HepG2 (cell line): ENCODE data around the gene CPNE2. TPM values are rescaled to one million over a fixed set of nuclear protein-coding genes. Genes with fewer than 3 reads are reported as not detected.

ENCODE experiments used
- DPF2 ChIP-seq: sonication (generic); formaldehyde crosslinking; IDR thresholded peaks from 2 replicates; pipeline ENCODE4 v1.4.0; 2020; ENCODE audit warnings: mild to moderate bottlenecking, low read depth, missing genetic modification reagents, borderline replicate concordance
- EZH2 ChIP-seq: conservative IDR thresholded peaks from 2 replicates; pipeline ENCODE4 v1.6.1; 2012; ENCODE audit warnings: mild to moderate bottlenecking, low read depth, low read length, moderate library complexity
- FOXJ3 ChIP-seq: sonication (generic); formaldehyde crosslinking; IDR thresholded peaks from 2 replicates; pipeline ENCODE4 v1.4.0; 2020; ENCODE audit warnings: missing genetic modification reagents, mild to moderate bottlenecking, borderline replicate concordance
- GABPB1 ChIP-seq: IDR thresholded peaks from 2 replicates; pipeline ENCODE4 v1.6.1; 2016; ENCODE audit warnings: mild to moderate bottlenecking, missing genetic modification reagents, moderate library complexity, missing compliant biosample characterization
- HNF4A ChIP-seq: sonication (generic); formaldehyde crosslinking; IDR thresholded peaks from 2 replicates; pipeline ENCODE4 v1.4.0; 2020; ENCODE audit warnings: missing genetic modification reagents
- HNRNPLL ChIP-seq: fragments of 200-400 bp; formaldehyde crosslinking; IDR thresholded peaks from 2 replicates; pipeline ENCODE4 v1.6.1; 2017; ENCODE audit warnings: mild to moderate bottlenecking, low read depth, low read length; ENCODE audit not compliant: poor library complexity, severe bottlenecking
- MED1 ChIP-seq: sonication (generic); formaldehyde crosslinking; IDR thresholded peaks from 2 replicates; pipeline ENCODE4 v1.4.0; 2020; ENCODE audit warnings: missing genetic modification reagents
- MIXL1 ChIP-seq: IDR thresholded peaks from 2 replicates; pipeline ENCODE4 v1.6.1; 2016
- RBFOX2 ChIP-seq: fragments of 200-400 bp; formaldehyde crosslinking; IDR thresholded peaks from 2 replicates; pipeline ENCODE4 v1.6.1; 2017; ENCODE audit warnings: low read depth, mild to moderate bottlenecking, low read length
- SMAD3 ChIP-seq: sonication (generic); formaldehyde crosslinking; IDR thresholded peaks from 2 replicates; pipeline ENCODE4 v1.4.0; 2020; ENCODE audit warnings: missing genetic modification reagents
- SOX5 ChIP-seq: IDR thresholded peaks from 2 replicates; pipeline ENCODE4 v1.6.1; 2016; ENCODE audit warnings: borderline replicate concordance
- SOX6 ChIP-seq, 2 experiments: fragments of 450-650 bp in 1 of 2; sonication (generic) in 1 of 2; formaldehyde crosslinking in 1 of 2; IDR thresholded peaks; 2 replicates each; pipeline versions ENCODE4 v1.4.0 to v1.6.1; 2017 to 2020; ENCODE audit warnings: antibody characterized with exemption in 1 of 2, mild to moderate bottlenecking in 1 of 2, missing genetic modification reagents in 1 of 2
- TEAD2 ChIP-seq: sonication (generic); formaldehyde crosslinking; IDR thresholded peaks from 2 replicates; pipeline ENCODE4 v1.9.0; 2021; ENCODE audit warnings: missing genetic modification reagents
- TFDP1 ChIP-seq: IDR thresholded peaks from 2 replicates; pipeline ENCODE4 v1.6.1; 2016; ENCODE audit warnings: missing compliant biosample characterization, missing genetic modification reagents, borderline replicate concordance
- ZKSCAN8 ChIP-seq: IDR thresholded peaks from 2 replicates; pipeline ENCODE4 v1.6.1; 2016; ENCODE audit warnings: borderline replicate concordance, missing genetic modification reagents, missing compliant biosample characterization
- ZNF280B ChIP-seq: sonication (generic); formaldehyde crosslinking; IDR thresholded peaks from 2 replicates; pipeline ENCODE4 v1.5.0; 2020; ENCODE audit warnings: missing genetic modification reagents, mild to moderate bottlenecking, borderline replicate concordance
- ZNF572 ChIP-seq: sonication (generic); formaldehyde crosslinking; IDR thresholded peaks from 2 replicates; pipeline ENCODE4 v1.5.1; 2020; ENCODE audit warnings: mild to moderate bottlenecking, missing genetic modification reagents
- ZNF746 ChIP-seq: sonication (generic); formaldehyde crosslinking; IDR thresholded peaks from 2 replicates; pipeline ENCODE4 v1.8.0; 2022; ENCODE audit warnings: mild to moderate bottlenecking, missing genetic modification reagents
- polyA plus RNA-seq, 8 experiments: library from polyadenylated mRNA; depleted of rRNA in 3 of 8; stranded (reverse) in 7 of 8; unstranded in 1 of 8; fragments of >200 nt; fragmentation: Illumina TruSeq in 4 of 8; extraction: Trizol in 4 of 8; gene quantifications; 2 replicates each; pipeline versions ENCODE4 v1.2.1 to v1.2.3, GENCODE V29; 2011 to 2016; ENCODE audit warnings: low read depth in 4 of 8, missing spikeins in 1 of 8, mixed read lengths in 1 of 8; ENCODE audit not compliant: insufficient read depth in 1 of 8
- total RNA-seq, 5 experiments: library from RNA; depleted of rRNA; stranded (reverse); fragments of >200 nt; fragmentation: Illumina TruSeq; extraction: Trizol; gene quantifications; 2 replicates each; pipeline ENCODE4 v1.2.3, GENCODE V29; 2016; ENCODE audit warnings: low read depth in 1 of 5
- TF ChIP-seq, protein P1 (sequence below): sonication (generic); formaldehyde crosslinking; conservative IDR thresholded peaks from 2 replicates; pipeline ENCODE4 v1.8.0; 2022; ENCODE audit warnings: missing genetic modification reagents
- TF ChIP-seq, protein P2 (sequence below): sonication (generic); formaldehyde crosslinking; IDR thresholded peaks from 2 replicates; pipeline ENCODE4 v1.8.0; 2022; ENCODE audit warnings: missing genetic modification reagents, mild to moderate bottlenecking, moderate library complexity, borderline replicate concordance
- TF ChIP-seq, protein P3 (sequence below): IDR thresholded peaks from 2 replicates; pipeline ENCODE4 v1.6.1; 2016
- TF ChIP-seq, protein P4 (sequence below): IDR thresholded peaks from 2 replicates; pipeline ENCODE4 v1.6.1; 2016; ENCODE audit warnings: low read depth

The CPNE2 gene
- total and polyA plus RNA-seq, 2 of the 13 experiments (the other 11 are each of a cell fraction or from before 2014, with no cell fraction given), result 10.6 to 23.3 TPM

- TF ChIP-seq, protein P1, sequence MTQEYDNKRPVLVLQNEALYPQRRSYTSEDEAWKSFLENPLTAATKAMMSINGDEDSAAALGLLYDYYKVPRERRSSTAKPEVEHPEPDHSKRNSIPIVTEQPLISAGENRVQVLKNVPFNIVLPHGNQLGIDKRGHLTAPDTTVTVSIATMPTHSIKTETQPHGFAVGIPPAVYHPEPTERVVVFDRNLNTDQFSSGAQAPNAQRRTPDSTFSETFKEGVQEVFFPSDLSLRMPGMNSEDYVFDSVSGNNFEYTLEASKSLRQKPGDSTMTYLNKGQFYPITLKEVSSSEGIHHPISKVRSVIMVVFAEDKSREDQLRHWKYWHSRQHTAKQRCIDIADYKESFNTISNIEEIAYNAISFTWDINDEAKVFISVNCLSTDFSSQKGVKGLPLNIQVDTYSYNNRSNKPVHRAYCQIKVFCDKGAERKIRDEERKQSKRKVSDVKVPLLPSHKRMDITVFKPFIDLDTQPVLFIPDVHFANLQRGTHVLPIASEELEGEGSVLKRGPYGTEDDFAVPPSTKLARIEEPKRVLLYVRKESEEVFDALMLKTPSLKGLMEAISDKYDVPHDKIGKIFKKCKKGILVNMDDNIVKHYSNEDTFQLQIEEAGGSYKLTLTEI (CRISPR knock-in tag), result no peak
- 0 out of 2 replicates have a peak, but pooled peaks have one; percentile 51 for TF ChIP-seq ZKSCAN8 (CRISPR knock-in tag)
- TF ChIP-seq HNF4A (CRISPR knock-in tag), result peak; percentile 73
- no peak for TF ChIP-seq HNRNPLL
- peak; percentile 76 for TF ChIP-seq MIXL1
- no peak for TF ChIP-seq ZNF572 (CRISPR knock-in tag)
- TF ChIP-seq, protein P2, sequence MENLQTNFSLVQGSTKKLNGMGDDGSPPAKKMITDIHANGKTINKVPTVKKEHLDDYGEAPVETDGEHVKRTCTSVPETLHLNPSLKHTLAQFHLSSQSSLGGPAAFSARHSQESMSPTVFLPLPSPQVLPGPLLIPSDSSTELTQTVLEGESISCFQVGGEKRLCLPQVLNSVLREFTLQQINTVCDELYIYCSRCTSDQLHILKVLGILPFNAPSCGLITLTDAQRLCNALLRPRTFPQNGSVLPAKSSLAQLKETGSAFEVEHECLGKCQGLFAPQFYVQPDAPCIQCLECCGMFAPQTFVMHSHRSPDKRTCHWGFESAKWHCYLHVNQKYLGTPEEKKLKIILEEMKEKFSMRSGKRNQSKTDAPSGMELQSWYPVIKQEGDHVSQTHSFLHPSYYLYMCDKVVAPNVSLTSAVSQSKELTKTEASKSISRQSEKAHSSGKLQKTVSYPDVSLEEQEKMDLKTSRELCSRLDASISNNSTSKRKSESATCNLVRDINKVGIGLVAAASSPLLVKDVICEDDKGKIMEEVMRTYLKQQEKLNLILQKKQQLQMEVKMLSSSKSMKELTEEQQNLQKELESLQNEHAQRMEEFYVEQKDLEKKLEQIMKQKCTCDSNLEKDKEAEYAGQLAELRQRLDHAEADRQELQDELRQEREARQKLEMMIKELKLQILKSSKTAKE (CRISPR knock-in tag), result 0 out of 2 replicates have a peak, but pooled peaks have one; percentile 32
- 0 out of 2 replicates have a peak, but pooled peaks have one; percentile 40 for TF ChIP-seq SMAD3 (CRISPR knock-in tag)
- 0 out of 2 replicates have a peak, but pooled peaks have one; percentile 22 for TF ChIP-seq GABPB1 (CRISPR knock-in tag)
- TF ChIP-seq EZH2, result no peak
- no peak for TF ChIP-seq ZNF746 (CRISPR knock-in tag)
- no peak for TF ChIP-seq ZNF280B (CRISPR knock-in tag)
- TF ChIP-seq SOX6 (IDR thresholded peaks at IDR 0.05), result no peak
- peak; percentile 84 for TF ChIP-seq SOX6 (CRISPR knock-in tag; IDR thresholded peaks at IDR 0.05)
- peak; percentile 83; the same call in 1 of the 2 replicates for TF ChIP-seq FOXJ3 (CRISPR knock-in tag)
- peak; percentile 63; the same call in 1 of the 2 replicates for TF ChIP-seq SOX5 (CRISPR knock-in tag)
- TF ChIP-seq, protein P3, sequence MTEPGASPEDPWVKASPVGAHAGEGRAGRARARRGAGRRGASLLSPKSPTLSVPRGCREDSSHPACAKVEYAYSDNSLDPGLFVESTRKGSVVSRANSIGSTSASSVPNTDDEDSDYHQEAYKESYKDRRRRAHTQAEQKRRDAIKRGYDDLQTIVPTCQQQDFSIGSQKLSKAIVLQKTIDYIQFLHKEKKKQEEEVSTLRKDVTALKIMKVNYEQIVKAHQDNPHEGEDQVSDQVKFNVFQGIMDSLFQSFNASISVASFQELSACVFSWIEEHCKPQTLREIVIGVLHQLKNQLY (CRISPR knock-in tag), result 0 out of 2 replicates have a peak, but pooled peaks have one; percentile 43
- no peak for TF ChIP-seq DPF2 (CRISPR knock-in tag)
- TF ChIP-seq MED1 (CRISPR knock-in tag), result peak; percentile 64; the same call in 1 of the 2 replicates
- TF ChIP-seq RBFOX2, result no peak
- no peak for TF ChIP-seq TEAD2 (CRISPR knock-in tag)
- no peak for TF ChIP-seq TFDP1 (CRISPR knock-in tag)
- TF ChIP-seq, protein P4, sequence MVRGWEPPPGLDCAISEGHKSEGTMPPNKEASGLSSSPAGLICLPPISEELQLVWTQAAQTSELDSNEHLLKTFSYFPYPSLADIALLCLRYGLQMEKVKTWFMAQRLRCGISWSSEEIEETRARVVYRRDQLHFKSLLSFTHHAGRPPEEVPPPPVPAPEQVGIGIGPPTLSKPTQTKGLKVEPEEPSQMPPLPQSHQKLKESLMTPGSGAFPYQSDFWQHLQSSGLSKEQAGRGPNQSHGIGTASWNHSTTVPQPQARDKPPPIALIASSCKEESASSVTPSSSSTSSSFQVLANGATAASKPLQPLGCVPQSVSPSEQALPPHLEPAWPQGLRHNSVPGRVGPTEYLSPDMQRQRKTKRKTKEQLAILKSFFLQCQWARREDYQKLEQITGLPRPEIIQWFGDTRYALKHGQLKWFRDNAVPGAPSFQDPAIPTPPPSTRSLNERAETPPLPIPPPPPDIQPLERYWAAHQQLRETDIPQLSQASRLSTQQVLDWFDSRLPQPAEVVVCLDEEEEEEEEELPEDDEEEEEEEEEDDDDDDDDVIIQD, result peak; percentile 28; the same call in 1 of the 2 replicates
Measured at GRCh38 chr16:57156351-57156703, 63.9 kb downstream of the CPNE2 start (continued).
